Measurements from ENCODE around the gene CTSE.
"Not testable (repeated sequence)": the region's sequence is repeated elsewhere in the genome, so short reads cannot be mapped to it uniquely, and the experiment has no call there.

Gene CTSE

GRCh38 chr1:206052231-206052865, 28.7 kb upstream of the CTSE start:
- not testable (repeated sequence) for H3K4me3 ChIP-seq (ENCODE audit: low read depth, low read length); DNase-seq (ENCODE audit: low read depth)

GRCh38 chr1:206050655-206051235, 27.1 kb upstream of the CTSE start:
- no peak overlapping the region for H3K4me3 ChIP-seq (ENCODE audit: low read depth, low read length)
- no peak for DNase-seq (ENCODE audit: low read depth)

GRCh38 chr1:206049919-206050600, 26.4 kb upstream of the CTSE start:
- no peak for DNase-seq (ENCODE audit: low read depth)
- no peak overlapping the region for H3K4me3 ChIP-seq (ENCODE audit: low read depth, low read length)

GRCh38 chr1:206049293-206049692, 25.6 kb upstream of the CTSE start:
- H3K4me3 ChIP-seq (ENCODE audit: low read depth, low read length): no peak overlapping the region
- no peak for DNase-seq (ENCODE audit: low read depth)

GRCh38 chr1:206048582-206048981, 24.9 kb upstream of the CTSE start:
- DNase-seq (ENCODE audit: low read depth): no peak
- no peak overlapping the region for H3K4me3 ChIP-seq (ENCODE audit: low read depth, low read length)

- H3K4me3 ChIP-seq (ENCODE audit: low read depth, low read length): no peak overlapping the region
- DNase-seq (ENCODE audit: low read depth): no peak
These were observed 23.6 kb upstream of the CTSE start for GRCh38 chr1:206047271-206047670.

GRCh38 chr1:206041640-206042039, 17.9 kb upstream of the CTSE start:
- H3K4me3 ChIP-seq (ENCODE audit: low read depth, low read length): no peak overlapping the region
- no peak for DNase-seq (ENCODE audit: low read depth)

- no peak for DNase-seq (ENCODE audit: low read depth)
- no peak overlapping the region for H3K4me3 ChIP-seq (ENCODE audit: low read depth, low read length)
These were observed 16.6 kb upstream of the CTSE start for GRCh38 chr1:206040328-206040727.

GRCh38 chr1:206039046-206039973, 15.6 kb upstream of the CTSE start:
- no peak for DNase-seq (ENCODE audit: low read depth)
- no peak overlapping the region for H3K4me3 ChIP-seq (ENCODE audit: low read depth, low read length)

- no peak for DNase-seq (ENCODE audit: low read depth)
- H3K4me3 ChIP-seq (ENCODE audit: low read depth, low read length): no peak overlapping the region
These were observed 13.9 kb upstream of the CTSE start for GRCh38 chr1:206037581-206037980.

- DNase-seq (ENCODE audit: low read depth): no peak
- no peak overlapping the region for H3K4me3 ChIP-seq (ENCODE audit: low read depth, low read length)
These were observed 13.2 kb upstream of the CTSE start for GRCh38 chr1:206036663-206037455.

- H3K4me3 ChIP-seq (ENCODE audit: low read depth, low read length): no peak overlapping the region
- no peak for DNase-seq (ENCODE audit: low read depth)
These were observed 11.3 kb upstream of the CTSE start for GRCh38 chr1:206035027-206035426.

GRCh38 chr1:206032380-206033140, 8.9 kb upstream of the CTSE start:
- no peak for DNase-seq (ENCODE audit: low read depth)
- no peak overlapping the region for H3K4me3 ChIP-seq (ENCODE audit: low read depth, low read length)

- DNase-seq (ENCODE audit: low read depth): peak; percentile 26
- H3K4me3 ChIP-seq (ENCODE audit: low read depth, low read length): no peak overlapping the region
These were observed 7.0 kb upstream of the CTSE start for GRCh38 chr1:206030714-206031113.

GRCh38 chr1:206030191-206030590, 6.5 kb upstream of the CTSE start:
- DNase-seq (ENCODE audit: low read depth): no peak
- H3K4me3 ChIP-seq (ENCODE audit: low read depth, low read length): no peak overlapping the region

GRCh38 chr1:206029484-206029883, 5.8 kb upstream of the CTSE start:
- no peak overlapping the region for H3K4me3 ChIP-seq (ENCODE audit: low read depth, low read length)
- DNase-seq (ENCODE audit: low read depth): peak; percentile 13

GRCh38 chr1:206025283-206025820, 1.7 kb upstream of the CTSE start:
- no peak for DNase-seq (ENCODE audit: low read depth)
- no peak overlapping the region for H3K4me3 ChIP-seq (ENCODE audit: low read depth, low read length)

- DNase-seq (ENCODE audit: low read depth): no peak
- no peak overlapping the region for H3K4me3 ChIP-seq (ENCODE audit: low read depth, low read length)
These were observed 929 bp downstream of the CTSE start for GRCh38 chr1:206022766-206023165.
